ENCODE measurements around the gene RFESD. TPM values are rescaled to one million over a fixed set of nuclear protein-coding genes. Genes with fewer than 3 reads are reported as not detected.

RFESD gene
- total RNA-seq = 3.2 and 3.6 TPM in 2 replicates

DNA sequence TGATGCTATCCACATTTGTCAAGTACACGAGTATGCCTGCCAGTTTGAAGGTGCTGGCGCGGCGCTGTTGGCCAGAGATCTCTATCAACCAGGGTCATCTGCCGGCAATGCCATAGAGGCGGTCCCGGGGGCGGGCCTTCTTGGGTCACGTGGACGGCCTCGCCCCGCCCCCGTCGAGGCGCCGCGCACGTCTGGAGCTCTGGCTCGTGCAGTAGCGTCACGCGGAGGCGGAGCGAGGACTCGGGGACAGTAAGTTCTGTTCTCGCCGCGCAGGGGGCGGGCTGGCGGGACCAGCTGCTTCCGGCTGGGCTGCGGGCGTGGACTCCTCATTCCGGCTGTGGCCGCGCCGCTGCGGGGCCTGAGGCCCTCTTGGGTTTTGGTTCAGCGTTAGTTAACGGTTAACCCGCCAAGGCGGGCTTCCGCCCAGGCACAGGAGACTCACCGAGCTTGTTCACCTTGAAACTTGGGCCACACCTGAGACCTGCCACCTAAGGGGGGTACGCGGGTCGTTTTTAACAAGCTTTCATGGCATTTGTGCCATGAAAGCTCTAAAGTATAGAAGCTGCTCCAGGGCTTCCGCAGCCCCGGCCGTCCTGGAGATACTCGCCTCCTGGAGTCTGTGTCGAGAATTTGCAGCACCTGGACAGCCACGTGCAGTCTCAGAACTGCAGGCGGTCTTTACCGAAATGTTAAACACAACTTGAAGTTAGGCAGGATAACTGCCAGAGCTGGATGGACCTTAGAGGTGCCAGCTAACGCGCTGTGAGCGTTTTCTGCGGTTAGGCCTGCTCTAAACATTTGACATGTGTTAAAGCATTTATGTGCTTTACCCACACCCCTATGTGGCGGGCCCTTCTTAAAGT is at the start of gene RFESD:
Gene RFESD (plus strand): TSS at position 209 of the 863 bp plus-strand sequence. CDS start 5,495 bp downstream, outside the sequence.

GRCh38 chr5:95620030-95620869 is 26.3 kb upstream of the RFESD start, which contains the start of gene GPR150:
GPR150 (plus strand) TSS chr5:95620087; CDS start chr5:95620276, 189 bp downstream.

GRCh38 chr5:95682891-95683290 is 36.3 kb downstream of the RFESD start, which contains the start of gene SPATA9:
SPATA9 (minus strand) TSS chr5:95682991; CDS start chr5:95682854, 137 bp downstream.

Other genes with a start within 250 kb of the RFESD start
- 117 and 149 TPM in 2 replicates for gene SKIC3, start 91.8 kb upstream of the RFESD start, total RNA-seq
- gene ARSK, start 91.7 kb upstream of the RFESD start, total RNA-seq = 7.1 and 8.5 TPM in 2 replicates
- gene GPR150, start 26.7 kb upstream of the RFESD start, total RNA-seq = under 0.01 and 0.32 TPM in 2 replicates
- gene SPATA9, start 36.2 kb downstream of the RFESD start, total RNA-seq = 0.43 and 0.47 TPM in 2 replicates
- gene RHOBTB3, start 84.6 kb downstream of the RFESD start, total RNA-seq = 211 and 296 TPM in 2 replicates
- 35.2 and 63.4 TPM in 2 replicates for gene GLRX, start 175.9 kb downstream of the RFESD start, total RNA-seq

All from bronchial smooth muscle cell (primary cell).